HG03025 (cell line): ENCODE measurements around the gene WFDC1.
"Not testable (repeated sequence)": the region's sequence is repeated elsewhere in the genome, so short reads cannot be mapped to it uniquely, and the experiment has no call there.

Source experiments
- ATAC-seq: cut with Tn5 transposase; IDR thresholded peaks from one replicate; pipeline ENCODE4 v1.9.1; 2021; ENCODE audit warnings: mild to moderate bottlenecking, moderate library complexity; ENCODE audit not compliant: unreplicated experiment, low FRiP score

Gene WFDC1

GRCh38 chr16:84324434-84325262, 30.0 kb downstream of the WFDC1 start:
- no peak for ATAC-seq

DNA sequence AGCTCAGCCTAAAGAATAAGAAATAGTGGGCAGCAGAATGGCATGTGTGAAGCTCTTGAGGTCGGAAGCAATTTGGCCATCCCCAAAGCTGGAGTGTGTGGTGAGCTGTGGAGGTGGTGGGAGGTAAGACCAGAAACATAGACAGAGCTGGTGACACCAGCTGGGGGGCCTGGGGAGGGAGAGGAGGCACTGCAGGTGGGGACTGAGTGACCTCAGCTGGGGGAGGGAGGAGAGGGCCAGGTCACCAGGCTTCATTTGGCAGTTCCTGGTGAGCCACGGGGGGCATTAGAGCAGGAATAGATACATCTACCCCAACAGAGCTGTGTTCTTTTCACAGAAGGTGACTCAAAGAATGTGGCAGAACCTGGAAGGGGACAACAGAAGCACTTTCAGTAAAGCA, 31.9 kb downstream of the WFDC1 start:
- no peak for ATAC-seq

DNA sequence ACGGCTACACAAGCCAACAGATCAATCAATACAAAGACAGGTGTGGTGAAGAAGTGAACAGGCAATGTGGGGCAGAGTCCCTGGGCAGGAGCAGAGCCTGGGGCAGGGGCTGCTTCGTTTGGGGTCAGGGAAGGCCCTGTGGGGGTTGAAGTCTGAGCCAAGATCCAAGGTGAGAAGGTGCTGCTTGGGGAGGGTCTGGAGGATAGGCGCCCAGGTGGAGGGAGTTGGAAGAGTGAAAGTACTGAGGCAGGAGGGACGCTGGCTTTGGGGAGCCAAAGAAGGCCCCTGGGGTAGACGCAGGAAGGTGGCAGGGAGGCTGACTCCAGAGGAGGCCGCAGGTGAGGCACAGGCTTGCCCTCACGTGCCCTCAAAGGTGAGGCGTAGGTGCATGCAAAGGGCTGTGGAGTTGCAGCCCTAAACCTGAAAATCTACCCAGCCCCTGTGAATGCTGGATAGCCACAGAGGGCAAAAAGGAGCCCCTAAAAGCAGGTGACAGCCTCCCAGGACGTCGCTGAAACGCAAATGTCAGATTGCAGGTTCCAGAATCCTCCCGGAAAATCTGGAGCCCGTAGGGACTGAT, 33.3 kb downstream of the WFDC1 start:
- no peak for ATAC-seq

DNA sequence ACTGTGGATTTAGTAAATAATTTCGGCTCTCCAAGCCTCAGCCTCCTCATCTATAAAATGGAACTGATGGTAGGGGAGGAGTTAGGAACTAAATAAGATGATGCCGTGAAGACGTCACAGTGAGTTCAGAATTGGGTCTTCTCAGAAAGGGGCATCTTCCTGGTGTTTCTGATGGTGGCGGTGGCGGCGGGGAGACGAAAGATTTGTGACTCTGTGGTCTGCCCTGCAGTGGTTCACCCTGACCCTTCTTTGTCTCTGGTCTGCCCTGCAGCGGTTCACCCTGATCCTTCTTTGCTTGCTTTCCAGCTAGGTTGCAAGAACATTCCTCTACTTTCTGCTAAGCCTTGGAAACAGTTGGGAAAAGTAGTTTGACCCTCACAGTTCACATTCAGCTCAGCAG, 34.3 kb downstream of the WFDC1 start:
- ATAC-seq = no peak

DNA sequence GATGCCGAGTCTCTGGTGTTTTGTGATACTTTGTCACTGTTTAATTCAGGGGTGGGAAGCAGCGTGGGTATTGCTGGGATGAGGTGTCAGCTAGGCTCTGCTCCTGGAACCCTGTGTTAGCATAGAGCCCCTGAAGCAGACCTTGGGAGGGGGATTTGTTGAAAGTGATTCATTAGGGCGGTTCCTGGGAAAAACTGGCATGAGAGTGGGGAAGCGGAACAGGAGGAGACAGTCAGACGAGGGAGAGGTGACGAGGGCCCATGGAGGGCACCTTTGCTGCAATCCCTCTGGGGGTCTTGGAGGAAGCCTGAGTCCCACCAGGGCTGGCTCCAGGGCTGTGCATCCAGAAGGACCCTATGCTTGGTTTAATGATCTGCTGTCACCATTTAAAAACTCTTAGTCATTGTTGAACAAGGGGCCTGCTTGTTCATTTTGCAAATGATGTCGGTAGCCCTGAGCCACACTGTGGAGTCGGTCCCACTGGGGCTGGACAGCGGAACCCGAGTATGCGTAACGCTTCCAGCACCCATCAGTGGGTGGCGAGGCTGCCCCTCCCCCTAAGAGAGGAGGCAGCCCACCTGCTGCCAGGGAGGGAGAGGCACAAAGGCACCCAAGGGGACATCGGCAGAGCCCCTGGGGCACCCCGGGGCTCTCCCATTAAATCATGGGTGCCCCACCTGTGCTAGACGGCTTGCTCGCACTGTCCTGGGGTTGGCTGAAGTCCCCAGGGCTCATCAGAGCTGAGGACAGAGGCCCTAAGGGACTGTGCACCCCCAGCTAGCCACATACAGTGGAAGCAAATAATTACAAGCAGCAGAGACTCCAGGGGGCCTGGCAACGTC, 35.4 kb downstream of the WFDC1 start:
- ATAC-seq = no peak

- no peak for ATAC-seq
These were observed 36.0 kb downstream of the WFDC1 start for GRCh38 chr16:84330685-84331050.

DNA sequence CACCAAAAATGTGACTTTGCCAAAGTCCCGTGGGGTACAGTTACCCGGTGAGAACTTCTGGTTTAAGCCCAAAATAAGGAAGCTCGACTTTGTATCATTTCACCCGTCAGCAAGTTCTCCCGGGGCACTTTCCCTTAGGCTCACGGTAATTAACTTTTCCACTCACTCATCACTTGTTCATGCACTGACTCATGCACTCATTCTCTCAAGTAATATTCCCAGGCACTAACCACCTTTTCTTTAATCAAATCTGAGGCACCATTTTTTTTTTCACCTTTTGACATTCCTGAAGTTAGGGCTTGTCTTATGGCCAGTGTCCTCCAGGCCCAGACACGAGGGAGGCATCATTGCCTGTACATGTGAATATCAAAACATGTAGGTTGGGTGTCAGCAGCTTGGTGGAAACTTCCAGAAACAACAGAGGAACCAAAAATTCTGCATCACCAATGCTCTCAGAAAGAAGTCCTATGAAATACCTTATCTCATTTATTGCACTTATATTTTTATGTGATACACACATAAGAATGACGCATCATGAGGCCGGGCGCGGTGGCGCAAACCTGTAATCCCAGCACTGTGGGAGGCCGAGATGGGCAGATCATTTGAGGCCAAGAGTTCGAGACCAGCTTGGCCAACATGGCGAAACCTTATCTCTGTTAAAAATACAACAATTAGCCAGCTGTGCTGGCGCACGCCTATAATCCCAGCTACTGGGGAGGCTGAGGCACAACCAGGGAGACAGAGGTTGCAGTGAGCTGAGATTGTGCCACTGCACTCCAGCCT, 37.5 kb downstream of the WFDC1 start:
- ATAC-seq = no peak

- ATAC-seq = no peak
These were observed 38.5 kb downstream of the WFDC1 start for GRCh38 chr16:84332975-84333684.

GRCh38 chr16:84334058-84334457, 39.4 kb downstream of the WFDC1 start:
- ATAC-seq = no peak

DNA sequence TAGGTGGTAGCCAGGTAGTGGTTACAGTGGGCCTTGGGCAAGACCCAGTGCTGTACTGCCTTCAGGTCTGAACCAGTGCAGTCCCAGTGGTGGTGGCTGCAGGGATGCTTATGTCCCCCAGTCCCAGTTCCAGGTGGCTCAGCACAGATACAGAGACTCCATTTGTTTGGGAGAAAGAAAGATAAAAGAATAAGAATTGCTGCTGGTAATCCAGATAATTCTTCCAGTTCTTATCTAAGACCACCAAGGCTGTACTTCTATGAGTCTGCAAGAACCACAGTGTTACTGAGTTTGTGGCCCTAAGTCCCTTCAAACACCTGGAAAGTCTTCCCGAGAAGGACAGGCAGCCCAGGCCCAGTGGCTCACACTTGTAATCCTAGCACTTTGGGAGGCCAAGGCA, 39.8 kb downstream of the WFDC1 start:
- ATAC-seq = no peak

DNA sequence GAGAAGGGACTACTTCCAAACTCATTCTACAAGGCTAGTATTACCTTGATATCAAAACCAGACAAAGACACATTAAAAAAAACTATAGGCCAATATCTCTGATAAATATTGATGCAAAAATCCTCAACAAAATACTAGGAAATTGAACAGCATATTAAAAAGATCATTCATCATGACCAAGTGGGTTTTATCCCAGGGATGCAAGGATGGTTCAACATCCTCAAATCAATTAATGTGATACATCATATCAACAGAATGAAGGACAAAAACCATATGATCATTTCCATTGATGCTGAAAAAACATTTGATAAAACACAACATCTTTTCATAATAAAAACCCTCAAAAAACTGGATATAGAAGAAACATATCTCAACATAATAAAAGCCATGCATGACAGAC, 42.6 kb downstream of the WFDC1 start:
- ATAC-seq = not testable (repeated sequence)

DNA sequence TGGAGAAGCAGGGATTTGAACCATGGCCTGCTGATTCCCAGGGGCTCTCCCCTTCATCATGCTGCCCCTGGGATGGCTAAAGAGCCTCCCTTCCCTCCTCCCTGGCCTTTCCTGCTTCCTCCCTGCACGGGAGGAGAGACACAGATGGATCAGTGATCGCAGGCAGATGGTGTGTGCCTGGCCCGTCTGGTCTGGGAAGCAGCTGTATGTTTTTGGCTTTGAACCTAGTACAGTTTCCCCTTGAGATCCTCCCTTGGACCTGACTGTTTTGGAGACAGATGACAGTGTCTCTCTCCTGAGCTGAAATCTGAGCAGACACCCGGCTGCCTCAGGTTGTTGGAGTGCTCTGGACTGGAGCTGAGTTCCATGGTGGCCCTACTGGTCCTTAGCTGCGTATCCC, 44.6 kb downstream of the WFDC1 start:
- ATAC-seq = no peak

- ATAC-seq = no peak
These were observed 45.1 kb downstream of the WFDC1 start for GRCh38 chr16:84339766-84340165.

- ATAC-seq = no peak
These were observed 45.8 kb downstream of the WFDC1 start for GRCh38 chr16:84340325-84341040.

- no peak for ATAC-seq
These were observed 47.0 kb downstream of the WFDC1 start for GRCh38 chr16:84341528-84342295.

- not testable (repeated sequence) for ATAC-seq
These were observed 49.1 kb downstream of the WFDC1 start for GRCh38 chr16:84343800-84344199.

- no peak for ATAC-seq
These were observed 50.1 kb downstream of the WFDC1 start for GRCh38 chr16:84344781-84345180.

DNA sequence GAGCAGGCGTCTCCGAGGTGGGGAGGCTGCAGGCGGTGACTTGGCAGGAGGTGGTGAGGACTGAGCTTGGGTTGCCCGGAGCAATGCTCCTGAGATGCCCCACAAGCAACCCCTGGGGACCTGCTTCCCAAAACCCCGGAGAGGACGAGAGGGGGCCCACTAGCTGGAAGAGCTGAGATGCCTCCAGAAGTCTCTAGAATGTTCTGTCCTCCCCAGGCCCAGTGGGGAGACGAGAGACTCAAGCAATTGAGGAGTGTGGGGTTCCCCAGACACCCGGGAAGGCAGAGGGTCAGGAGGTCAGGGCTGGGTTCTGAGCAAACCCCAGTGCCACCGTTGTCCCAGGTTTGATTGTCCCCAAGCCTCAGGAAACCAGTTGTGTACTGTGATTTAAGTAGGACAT, 52.5 kb downstream of the WFDC1 start:
- no peak for ATAC-seq
